ENCODE data around the gene COL15A1.

Gene COL15A1

GRCh38 chr9:99042620-99043019, 98.9 kb downstream of the COL15A1 start:
- no peak overlapping the region for H3K4me3 ChIP-seq (replicated peaks; ENCODE audit: insufficient read depth, low read length)
- no peaks in the 10 kb centered on the region for H3K27me3 ChIP-seq (ENCODE audit: insufficient read depth, poor library complexity, severe bottlenecking)
- no peak overlapping the region for H3K27ac ChIP-seq (replicated peaks)
- TF ChIP-seq, protein P1, sequence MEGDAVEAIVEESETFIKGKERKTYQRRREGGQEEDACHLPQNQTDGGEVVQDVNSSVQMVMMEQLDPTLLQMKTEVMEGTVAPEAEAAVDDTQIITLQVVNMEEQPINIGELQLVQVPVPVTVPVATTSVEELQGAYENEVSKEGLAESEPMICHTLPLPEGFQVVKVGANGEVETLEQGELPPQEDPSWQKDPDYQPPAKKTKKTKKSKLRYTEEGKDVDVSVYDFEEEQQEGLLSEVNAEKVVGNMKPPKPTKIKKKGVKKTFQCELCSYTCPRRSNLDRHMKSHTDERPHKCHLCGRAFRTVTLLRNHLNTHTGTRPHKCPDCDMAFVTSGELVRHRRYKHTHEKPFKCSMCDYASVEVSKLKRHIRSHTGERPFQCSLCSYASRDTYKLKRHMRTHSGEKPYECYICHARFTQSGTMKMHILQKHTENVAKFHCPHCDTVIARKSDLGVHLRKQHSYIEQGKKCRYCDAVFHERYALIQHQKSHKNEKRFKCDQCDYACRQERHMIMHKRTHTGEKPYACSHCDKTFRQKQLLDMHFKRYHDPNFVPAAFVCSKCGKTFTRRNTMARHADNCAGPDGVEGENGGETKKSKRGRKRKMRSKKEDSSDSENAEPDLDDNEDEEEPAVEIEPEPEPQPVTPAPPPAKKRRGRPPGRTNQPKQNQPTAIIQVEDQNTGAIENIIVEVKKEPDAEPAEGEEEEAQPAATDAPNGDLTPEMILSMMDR (IDR thresholded peaks at IDR 0.05; ENCODE audit: insufficient read depth, low read length): no peak
- TF ChIP-seq POLR2AphosphoS5 (IDR thresholded peaks at IDR 0.05; ENCODE audit: low read depth): no peak
- no peak for TF ChIP-seq SPI1 (IDR thresholded peaks at IDR 0.05; ENCODE audit: borderline replicate concordance, low read depth)
- TF ChIP-seq, protein P2, sequence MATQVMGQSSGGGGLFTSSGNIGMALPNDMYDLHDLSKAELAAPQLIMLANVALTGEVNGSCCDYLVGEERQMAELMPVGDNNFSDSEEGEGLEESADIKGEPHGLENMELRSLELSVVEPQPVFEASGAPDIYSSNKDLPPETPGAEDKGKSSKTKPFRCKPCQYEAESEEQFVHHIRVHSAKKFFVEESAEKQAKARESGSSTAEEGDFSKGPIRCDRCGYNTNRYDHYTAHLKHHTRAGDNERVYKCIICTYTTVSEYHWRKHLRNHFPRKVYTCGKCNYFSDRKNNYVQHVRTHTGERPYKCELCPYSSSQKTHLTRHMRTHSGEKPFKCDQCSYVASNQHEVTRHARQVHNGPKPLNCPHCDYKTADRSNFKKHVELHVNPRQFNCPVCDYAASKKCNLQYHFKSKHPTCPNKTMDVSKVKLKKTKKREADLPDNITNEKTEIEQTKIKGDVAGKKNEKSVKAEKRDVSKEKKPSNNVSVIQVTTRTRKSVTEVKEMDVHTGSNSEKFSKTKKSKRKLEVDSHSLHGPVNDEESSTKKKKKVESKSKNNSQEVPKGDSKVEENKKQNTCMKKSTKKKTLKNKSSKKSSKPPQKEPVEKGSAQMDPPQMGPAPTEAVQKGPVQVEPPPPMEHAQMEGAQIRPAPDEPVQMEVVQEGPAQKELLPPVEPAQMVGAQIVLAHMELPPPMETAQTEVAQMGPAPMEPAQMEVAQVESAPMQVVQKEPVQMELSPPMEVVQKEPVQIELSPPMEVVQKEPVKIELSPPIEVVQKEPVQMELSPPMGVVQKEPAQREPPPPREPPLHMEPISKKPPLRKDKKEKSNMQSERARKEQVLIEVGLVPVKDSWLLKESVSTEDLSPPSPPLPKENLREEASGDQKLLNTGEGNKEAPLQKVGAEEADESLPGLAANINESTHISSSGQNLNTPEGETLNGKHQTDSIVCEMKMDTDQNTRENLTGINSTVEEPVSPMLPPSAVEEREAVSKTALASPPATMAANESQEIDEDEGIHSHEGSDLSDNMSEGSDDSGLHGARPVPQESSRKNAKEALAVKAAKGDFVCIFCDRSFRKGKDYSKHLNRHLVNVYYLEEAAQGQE (IDR thresholded peaks at IDR 0.05; ENCODE audit: insufficient replicate concordance, low read depth): no peak
- TF ChIP-seq GABPA (IDR thresholded peaks at IDR 0.05; ENCODE audit: low read depth): no peak
- no peak for DNase-seq (ENCODE audit: low read depth in 1 of 2, low spot score in 1 of 2)

DNA sequence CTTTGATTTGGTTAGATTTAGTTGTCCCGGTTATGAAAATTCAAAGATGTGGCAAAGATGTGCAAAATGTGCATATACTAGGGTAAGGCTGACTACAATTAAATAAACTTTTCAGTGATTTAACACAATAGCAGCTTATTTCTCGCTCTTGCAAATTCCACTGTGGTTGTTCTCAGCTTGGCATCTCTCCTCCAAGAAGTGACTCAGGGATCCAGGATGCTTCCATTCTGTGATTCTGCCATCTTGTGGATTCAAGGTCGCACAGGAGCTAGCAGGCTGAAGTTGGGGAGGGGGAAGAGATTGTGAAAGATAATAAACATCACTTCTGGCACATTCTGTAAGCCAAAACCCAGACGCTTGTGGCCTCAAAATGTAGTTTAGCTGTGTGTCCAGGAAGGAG, 101.1 kb downstream of the COL15A1 start:
- no peak overlapping the region for H3K4me3 ChIP-seq (replicated peaks; ENCODE audit: insufficient read depth, low read length)
- TF ChIP-seq POLR2AphosphoS5 (IDR thresholded peaks at IDR 0.05; ENCODE audit: low read depth): no peak
- TF ChIP-seq, protein P1 (IDR thresholded peaks at IDR 0.05; ENCODE audit: insufficient read depth, low read length): no peak
- TF ChIP-seq, protein P2 (IDR thresholded peaks at IDR 0.05; ENCODE audit: insufficient replicate concordance, low read depth): no peak
- TF ChIP-seq GABPA (IDR thresholded peaks at IDR 0.05; ENCODE audit: low read depth): no peak
- TF ChIP-seq SPI1 (IDR thresholded peaks at IDR 0.05; ENCODE audit: borderline replicate concordance, low read depth): no peak
- no peak for DNase-seq (ENCODE audit: low read depth in 1 of 2, low spot score in 1 of 2)

GRCh38 chr9:99046068-99046467, 102.4 kb downstream of the COL15A1 start:
- TF ChIP-seq, protein P1 (IDR thresholded peaks at IDR 0.05; ENCODE audit: insufficient read depth, low read length): no peak
- TF ChIP-seq POLR2AphosphoS5 (IDR thresholded peaks at IDR 0.05; ENCODE audit: low read depth) (no peak), GABPA (IDR thresholded peaks at IDR 0.05; ENCODE audit: low read depth) (no peak), SPI1 (IDR thresholded peaks at IDR 0.05; ENCODE audit: borderline replicate concordance, low read depth) (no peak)
- TF ChIP-seq, protein P2 (IDR thresholded peaks at IDR 0.05; ENCODE audit: insufficient replicate concordance, low read depth): no peak
- Histone ChIP-seq H3K4me3 (replicated peaks; ENCODE audit: insufficient read depth, low read length) (no peak overlapping the region), H3K27me3 (ENCODE audit: insufficient read depth, poor library complexity, severe bottlenecking) (no peaks in the 10 kb centered on the region), H3K27ac (replicated peaks) (no peak overlapping the region)
- no peak for DNase-seq (ENCODE audit: low read depth in 1 of 2, low spot score in 1 of 2)

More for the DNA sequence above, 101.1 kb downstream of the COL15A1 start:
- H3K27me3 ChIP-seq (ENCODE audit: insufficient read depth, poor library complexity, severe bottlenecking): no peaks in the 10 kb centered on the region
- no peak overlapping the region for H3K27ac ChIP-seq (replicated peaks)
